Activated CD4-positive, CD25-positive, alpha-beta regulatory T cell treated with anti-CD3 and anti-CD28 coated beads, Interleukin-2, amount 50 U/mL, for 24 hours (primary cell): ENCODE measurements around the gene NR2F6.

Source experiments
- ATAC-seq, 2 donors: fragments of 150-1000 bp; cut with Tn5 transposase; one replicate each; pipeline ENCODE4 v1.10.0; 2021; ENCODE audit warnings: mild to moderate bottlenecking in 1 of 2, moderate library complexity in 1 of 2

Gene NR2F6

GRCh38 chr19:17263712-17264640, 18.3 kb upstream of the NR2F6 start:
- ATAC-seq, result no peak

DNA sequence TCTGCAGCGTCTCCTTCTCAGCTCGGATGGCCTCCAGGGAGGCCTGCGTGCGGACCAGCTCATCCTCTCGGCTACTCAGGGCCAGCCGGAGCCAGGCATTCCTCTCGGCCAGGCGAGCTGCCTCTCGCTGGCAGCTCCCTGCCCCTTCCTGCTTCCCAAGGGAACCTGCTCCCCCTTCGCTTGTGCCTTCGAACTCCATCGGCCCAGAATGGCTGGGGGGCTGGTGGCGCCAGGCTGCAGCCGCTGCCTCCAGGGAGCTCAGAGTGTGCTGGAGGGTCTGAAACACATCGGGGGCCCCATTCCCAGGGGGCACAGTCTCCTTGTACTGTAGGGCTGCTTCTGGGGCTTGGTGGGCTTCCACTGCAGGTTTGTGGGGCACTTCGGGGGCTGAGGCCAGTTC, 16.8 kb upstream of the NR2F6 start:
- ATAC-seq, result no peak

DNA sequence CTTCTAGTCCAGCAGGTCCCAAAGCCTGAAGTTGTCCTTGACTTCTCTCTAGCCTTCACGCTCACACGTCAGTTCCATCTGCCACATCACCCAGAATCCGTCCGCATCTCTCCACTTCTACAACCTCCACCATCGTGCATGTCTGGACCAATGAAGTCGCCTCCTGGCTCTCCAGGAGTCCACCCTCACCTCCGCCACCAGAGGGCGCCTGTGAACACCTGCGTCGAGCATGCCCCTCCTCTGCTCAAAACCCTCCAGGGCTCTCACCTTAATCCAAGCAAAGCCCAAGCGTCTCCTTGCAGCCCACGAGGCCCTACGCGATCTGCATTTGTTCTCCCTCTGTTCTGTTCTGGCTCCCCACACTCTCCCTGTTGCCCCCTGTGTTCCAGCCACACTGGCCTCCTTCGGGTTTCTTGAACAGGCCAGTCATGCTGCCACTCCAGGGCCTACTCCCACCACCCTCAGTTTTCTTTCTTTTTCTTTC, 15.2 kb upstream of the NR2F6 start:
- ATAC-seq, result peak; percentile 98 to 99

DNA sequence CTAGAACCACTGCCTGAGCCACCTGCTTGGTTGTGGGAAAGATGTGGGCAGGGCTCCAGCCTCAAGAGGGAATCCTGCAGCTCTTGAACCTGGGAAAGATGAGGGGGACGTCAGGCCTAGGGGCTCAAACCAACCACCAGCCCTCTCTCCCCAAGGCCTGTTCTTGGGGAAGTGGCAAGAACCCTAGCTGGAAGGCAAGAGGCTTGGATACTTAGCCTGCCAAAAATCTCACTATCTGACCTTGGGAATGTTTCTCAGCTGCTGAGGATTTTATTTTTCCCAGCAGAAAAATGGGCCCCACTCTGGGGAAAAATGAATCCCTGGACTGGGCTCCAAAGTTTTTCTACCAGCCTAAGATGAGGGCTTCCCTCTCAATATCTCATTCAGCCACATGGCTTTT, 14.2 kb upstream of the NR2F6 start:
- no peak for ATAC-seq

DNA sequence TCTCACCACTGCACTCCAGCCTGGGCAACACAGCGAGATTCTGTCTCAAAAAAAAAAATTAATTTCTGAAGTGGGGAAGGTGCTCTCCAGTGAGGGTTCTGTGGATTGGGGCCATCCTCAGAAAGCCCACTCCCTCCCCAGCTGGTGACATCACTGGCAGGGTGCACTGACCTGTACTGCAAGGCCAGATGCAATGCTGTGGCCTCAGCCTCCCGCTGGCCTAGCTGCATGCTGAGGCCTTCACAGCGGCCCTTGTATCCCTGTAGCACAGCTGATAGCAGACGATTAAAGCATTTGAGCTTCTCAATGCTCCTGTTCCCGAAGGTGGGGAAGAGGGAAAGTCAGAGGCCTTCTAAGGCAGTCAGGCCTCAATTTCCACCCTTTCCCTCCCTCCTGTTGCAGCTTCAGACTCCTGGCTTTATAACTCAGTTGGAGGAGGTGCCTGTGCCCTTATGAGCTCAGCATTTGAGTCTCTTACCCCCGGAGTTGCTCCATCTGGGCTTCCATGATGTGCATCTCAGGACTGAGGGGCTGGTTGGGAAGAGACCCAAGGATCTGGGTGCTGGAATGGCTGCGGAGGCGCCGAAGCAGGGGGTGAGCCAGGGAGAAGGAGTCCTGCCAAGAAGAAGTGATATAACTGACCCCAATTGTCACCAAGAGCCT, 13.5 kb upstream of the NR2F6 start:
- ATAC-seq, result no peak

DNA sequence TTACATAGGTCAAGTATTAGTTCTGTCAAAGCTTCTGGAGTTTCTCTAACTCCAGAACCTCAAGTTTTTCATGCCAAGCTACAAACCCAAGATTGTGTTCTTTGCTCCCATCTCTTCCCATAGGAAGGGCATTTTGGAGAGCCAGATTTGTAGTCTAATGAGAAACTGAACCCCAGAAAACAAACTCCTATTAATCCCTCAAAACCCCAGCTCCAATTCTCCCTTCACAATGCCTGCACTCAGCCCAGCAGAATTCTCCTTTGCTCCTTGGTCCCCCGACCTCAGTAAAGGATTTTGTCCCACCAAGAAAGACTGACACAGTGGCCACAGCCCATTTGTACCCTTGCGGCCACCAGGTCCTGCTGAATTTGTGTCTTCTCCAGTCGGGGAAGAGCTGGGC, 10.4 kb upstream of the NR2F6 start:
- no peak for ATAC-seq

DNA sequence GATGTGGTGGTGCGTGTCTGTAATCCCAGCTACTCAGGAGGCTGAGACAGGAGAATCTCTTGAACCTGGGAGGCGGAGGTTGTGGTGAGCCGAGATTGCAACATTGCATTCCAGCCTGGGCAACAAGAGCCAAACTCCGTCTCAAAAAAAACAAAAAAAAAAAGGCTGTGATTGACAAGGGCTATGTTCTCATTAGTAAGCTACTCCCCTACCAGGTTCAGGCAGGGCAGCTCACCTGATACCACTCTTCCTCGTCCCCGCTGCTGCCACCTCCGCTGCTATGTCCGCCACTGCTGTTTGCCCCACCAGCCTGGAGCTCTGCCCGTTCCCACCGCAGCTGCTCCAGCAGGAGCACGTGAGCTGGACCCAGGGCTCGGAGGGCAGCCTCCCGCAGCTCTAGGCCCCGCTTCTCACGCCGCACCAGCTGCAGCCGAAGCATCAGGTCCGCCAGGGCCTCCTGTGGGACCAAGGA, 9.5 kb upstream of the NR2F6 start:
- ATAC-seq, result no peak

- no peak for ATAC-seq
Observed at GRCh38 chr19:17254636-17255035, 8.9 kb upstream of the NR2F6 start.

DNA sequence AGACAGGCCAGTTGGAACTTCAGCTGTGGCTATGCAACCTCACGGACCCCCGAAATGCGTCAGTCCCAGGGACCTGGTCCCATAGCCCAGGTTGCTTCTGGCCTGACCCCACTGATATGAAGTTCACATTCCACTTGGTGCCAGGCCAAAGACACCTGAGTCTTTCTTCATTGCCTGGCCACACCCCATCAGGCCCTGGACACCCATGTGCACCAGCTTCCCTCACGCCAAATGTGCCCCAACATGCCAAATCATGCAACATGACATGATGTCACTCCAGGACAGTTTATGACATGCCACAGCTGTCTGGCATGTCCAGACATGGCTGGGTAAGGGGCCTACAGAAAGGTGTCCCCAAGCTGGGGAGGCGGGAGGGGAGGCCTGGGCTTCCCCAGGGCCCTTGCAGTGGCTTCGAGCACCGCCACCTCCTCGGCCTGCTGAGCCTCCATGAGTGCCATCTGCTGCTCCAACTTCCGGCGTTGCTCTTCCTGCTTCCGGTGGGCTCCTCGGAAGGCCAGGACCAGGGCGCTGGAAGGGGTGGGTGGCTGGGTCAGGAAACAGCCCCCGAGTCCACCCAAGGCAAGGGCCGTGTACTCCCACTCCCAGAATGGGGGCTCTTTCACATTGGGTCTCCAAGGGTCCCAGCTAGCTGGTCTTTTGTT, 4.3 kb upstream of the NR2F6 start:
- ATAC-seq, result no peak

DNA sequence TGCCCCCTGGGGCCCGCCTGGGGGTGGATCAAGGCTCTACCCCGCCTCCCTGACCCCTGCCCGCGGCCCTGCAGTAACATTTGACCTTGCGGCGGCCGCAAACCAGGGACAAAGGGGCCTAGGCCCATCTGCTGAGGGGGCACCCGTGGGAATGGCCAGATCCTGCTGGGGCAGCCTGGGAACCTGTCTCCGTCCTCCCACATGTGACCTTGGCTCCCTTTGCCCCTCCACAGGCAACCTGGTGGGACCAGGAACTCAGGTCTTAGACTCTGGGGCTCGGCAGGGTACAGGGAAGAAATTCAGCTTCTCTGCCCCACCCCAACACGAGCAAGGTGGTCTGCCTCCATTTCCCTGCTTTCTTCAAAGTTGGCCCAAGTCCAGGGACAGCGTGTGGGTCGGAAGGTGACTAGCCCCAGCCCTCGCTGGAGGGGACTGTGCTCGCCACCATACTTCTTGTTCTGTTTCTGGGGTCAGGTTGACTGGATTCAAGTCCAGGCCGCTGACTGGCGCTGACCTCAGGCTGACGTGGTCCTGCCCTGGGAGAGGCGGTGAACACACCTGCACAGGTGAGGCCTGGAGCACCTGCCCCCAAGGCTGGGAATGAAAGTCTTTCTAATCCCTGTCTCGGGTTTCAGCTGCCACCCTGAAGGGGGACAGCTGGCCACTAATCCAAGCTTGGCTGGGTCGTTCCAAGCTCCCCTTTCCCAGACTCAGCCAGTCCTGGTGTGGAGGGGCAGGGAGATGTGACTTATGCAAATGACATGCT, 2.5 kb upstream of the NR2F6 start:
- no peak for ATAC-seq

DNA sequence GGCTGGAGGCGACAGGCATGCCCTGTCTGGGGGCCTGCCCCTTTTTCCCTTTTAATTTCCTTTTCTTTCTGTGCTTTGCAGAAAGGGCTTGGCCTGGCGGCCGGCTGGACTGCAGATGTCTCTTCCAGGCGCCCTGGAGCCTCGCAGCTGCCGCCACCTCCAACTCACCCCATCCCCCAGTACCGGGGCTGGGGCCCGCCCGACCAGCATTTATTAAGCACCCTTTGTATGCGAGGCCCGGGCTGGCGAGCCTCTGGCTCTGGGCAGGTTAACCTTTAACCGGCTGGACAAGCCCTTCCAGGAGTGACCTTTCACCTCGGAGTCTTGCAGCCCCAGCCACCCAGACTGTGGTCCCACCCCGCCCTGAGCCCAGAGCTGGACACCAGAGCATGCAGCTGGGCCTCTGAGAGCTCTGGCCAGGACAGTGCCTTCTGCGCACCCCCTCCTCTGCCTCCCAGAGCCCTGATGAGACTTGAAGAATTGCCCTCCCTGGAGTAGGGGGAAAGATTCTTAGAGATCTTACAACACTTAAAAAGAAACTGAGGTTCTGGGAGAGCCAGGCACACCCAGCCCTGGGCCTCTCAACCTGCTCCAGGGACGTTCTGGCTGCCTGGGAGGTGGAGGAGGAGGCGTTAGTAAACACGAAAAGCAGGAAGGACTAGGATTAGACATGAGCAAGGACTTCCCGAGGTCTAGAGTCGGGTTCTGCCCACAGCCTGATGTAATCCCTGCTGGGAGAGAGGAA, 1.1 kb upstream of the NR2F6 start:
- no peak for ATAC-seq

DNA sequence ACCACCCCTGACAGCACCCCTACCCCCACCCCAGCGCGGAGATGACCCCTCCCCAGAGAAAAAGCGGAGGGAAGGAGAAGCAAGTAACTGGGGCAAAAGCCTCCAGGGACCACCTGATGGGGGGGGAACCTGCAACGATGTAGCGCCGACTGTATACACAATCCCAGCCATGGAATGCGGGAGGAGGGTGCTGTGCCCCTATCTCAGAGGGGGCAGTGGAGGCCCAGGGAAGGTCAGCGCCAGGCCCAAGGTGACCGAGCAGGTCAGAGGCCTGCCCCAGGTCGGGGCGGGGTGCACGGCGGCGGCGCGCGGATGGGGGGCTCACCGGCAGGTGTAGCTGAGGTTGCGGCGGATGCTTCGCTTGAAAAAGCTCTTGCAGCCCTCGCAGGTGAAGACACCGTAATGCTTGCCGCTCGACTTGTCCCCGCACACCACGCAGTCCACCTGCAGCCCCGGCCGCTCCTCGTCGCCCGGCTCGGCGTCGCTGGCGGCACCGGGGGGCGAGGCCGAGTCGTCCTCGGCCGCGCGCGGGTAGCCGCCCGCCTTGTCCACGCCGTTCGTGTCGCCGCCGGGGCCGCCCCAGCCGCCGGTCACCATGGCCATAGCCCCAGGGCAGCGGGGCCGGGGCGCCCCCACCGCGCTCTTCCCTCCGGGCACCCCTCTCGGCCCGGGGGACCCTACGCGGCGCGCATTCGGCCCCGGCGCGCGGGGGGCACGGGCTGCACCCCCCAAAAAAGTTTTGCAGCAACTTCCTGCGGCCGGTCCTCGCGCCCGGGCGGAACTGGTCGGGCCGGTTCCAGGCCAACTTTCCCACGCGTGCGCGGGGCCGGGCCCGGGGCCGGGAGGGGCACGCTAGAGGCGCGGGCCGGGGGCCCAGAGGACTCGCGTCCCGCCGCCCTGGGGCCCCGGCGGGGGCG, 843 bp downstream of the NR2F6 start:
- ATAC-seq, result no peak

GRCh38 chr19:17243830-17244617, 1.7 kb downstream of the NR2F6 start:
- no peak for ATAC-seq

- ATAC-seq, result no peak
Observed at GRCh38 chr19:17243211-17243829, 2.4 kb downstream of the NR2F6 start.

DNA sequence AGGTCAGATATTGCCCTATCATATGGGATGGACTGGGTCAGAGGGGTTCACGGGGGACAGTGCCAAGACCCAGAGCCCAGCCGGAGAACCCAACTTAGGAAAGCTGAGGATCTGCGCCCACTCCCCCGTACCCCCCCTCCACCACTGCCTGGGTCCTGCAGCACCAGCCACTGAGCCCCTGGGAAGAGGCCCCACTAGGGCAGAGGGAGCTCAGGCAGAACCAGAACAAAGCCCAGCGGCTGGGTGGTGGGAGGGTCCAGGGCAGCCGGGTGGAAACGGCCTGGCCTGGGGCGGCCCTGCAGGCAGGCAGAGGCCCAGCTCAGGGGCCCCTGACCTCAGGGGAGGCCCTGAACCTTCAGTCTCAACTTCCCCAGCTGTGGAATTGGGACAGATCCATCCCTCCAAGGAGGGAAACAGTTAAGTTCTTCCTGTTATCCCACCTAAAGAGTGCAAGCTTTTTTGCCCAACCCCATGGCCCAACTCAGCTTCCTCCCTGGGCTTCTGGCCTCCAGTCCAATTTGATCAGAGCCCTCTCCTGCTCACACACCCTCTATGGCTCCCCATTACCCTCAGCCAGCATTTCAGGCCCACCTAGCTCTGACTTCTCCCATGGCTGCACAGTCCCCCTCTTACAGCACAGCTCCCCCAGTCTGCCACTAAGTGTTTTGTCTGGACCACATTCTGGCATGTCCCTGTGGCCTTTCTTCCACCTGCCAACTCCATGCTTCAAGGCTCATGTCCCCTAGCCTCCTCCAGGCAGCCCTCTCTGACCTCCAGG, 3.1 kb downstream of the NR2F6 start:
- ATAC-seq, result no peak

DNA sequence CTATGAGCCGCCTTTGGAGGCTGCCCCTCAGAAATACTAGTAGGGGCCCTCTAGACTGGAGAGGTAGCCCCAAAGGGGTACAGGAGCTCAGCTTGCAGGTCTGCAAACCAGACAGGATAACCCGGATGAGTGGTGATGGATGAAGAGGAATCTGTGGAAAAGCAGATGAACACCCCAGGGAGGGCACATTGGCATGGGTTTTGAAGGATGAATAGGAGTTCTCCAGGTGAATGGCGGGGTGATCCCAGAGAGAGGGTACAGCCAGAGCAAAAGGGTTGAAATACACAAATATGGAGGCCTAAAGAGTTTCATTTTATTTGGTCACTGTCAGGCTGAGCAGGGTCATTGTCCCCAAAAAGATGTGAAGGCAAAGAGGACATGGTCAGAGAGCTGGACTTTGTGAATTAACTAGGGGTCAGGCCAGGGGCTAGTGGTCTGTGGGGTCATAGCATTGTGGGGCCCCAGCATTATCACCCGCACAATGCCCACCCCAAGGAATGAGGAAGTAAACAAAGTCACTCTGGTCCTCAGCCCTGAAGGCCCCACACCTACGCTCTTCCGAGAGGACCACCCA, 4.8 kb downstream of the NR2F6 start:
- ATAC-seq, result no peak

DNA sequence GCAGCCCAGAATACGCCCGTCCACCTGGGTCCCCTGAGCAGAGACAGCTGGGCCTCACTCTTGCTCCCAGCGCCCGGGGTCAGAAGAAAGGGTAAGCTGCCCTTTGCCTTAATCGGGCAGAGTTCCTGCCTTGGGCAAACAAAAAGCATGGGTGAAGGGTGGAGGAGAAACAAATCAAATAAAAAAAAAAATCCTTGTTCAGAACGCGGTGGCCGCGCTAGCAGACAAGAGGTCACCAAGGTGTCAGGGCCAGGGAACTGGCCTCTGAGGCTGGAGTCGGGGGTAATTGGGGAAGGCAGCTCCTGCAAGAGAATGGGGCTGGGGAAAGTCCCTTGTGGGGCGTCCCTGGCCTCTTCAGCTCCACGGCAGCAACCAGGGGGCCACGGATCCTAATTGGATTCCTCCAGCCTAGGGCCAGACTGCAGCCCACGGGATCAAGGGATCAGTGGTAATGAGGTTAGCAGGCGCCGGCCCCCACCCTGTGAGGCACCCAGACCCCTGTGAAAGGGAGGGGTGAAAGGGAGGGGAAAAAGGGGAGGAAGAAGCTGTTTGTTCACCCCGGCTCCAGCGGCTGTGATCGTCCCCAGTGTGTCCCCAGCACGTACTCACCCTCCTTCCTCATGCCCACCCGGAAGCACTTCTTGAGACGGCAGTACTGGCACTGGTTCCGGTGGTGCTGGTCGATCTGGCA, 5.5 kb downstream of the NR2F6 start:
- no peak for ATAC-seq
